Measurements from ENCODE around the gene CDCA8. TPM values are rescaled to one million over a fixed set of nuclear protein-coding genes. Genes with fewer than 3 reads are reported as not detected.

Gene CDCA8
- total RNA-seq, 6 experiments from 2014 or later: 20.3 to 44.3 (median 41.3) TPM

GRCh38 chr1:37672136-37672870 lies 20.0 kb upstream of the CDCA8 start:
- no peak for TF ChIP-seq CTCF (IDR thresholded peaks at IDR 0.05)
- Mint-ChIP-seq H3K9me3 (no peaks in the 10 kb centered on the region), H3K27me3 (ENCODE audit: insufficient read depth) (peaks cover 29% of the 10 kb centered on the region), H3K4me1 (ENCODE audit: low read depth) (no peaks in the 10 kb centered on the region), H3K4me3 (no peak overlapping the region), H3K36me3 (ENCODE audit: low read depth) (no peaks in the 10 kb centered on the region), H3K27ac (no peak overlapping the region)
- no peak for DNase-seq

GRCh38 chr1:37673920-37674319 lies 18.4 kb upstream of the CDCA8 start:
- DNase-seq: no peak
- Mint-ChIP-seq H3K4me1 (ENCODE audit: low read depth) (no peaks in the 10 kb centered on the region), H3K36me3 (ENCODE audit: low read depth) (no peaks in the 10 kb centered on the region), H3K9me3 (no peaks in the 10 kb centered on the region), H3K4me3 (no peak overlapping the region), H3K27me3 (ENCODE audit: insufficient read depth) (peaks cover 27% of the 10 kb centered on the region), H3K27ac (no peak overlapping the region)
- no peak for TF ChIP-seq CTCF (IDR thresholded peaks at IDR 0.05)

GRCh38 chr1:37676281-37677142 lies 15.8 kb upstream of the CDCA8 start:
- H3K4me3 Mint-ChIP-seq: no peak overlapping the region
- no peak for DNase-seq
- H3K4me1 Mint-ChIP-seq (ENCODE audit: low read depth): no peaks in the 10 kb centered on the region

GRCh38 chr1:37677143-37677439 lies 15.2 kb upstream of the CDCA8 start:
- no peak for DNase-seq
- H3K4me3 Mint-ChIP-seq: no peak overlapping the region
- peaks cover 21% of the 10 kb centered on the region for H3K27me3 Mint-ChIP-seq (ENCODE audit: insufficient read depth)

More at GRCh38 chr1:37676281-37677142, 15.8 kb upstream of the CDCA8 start:
- no peaks in the 10 kb centered on the region for H3K9me3 Mint-ChIP-seq
- no peak overlapping the region for H3K27ac Mint-ChIP-seq
- H3K27me3 Mint-ChIP-seq (ENCODE audit: insufficient read depth): peaks cover 23% of the 10 kb centered on the region
- peak; percentile 41 for TF ChIP-seq CTCF (IDR thresholded peaks at IDR 0.05)
- H3K36me3 Mint-ChIP-seq (ENCODE audit: low read depth): peaks cover 5% of the 10 kb centered on the region; the same call in 1 of the 2 replicates

GRCh38 chr1:37677808-37678207 lies 14.5 kb upstream of the CDCA8 start:
- no peak for TF ChIP-seq CTCF (IDR thresholded peaks at IDR 0.05)
- peaks cover 5% of the 10 kb centered on the region; the same call in 1 of the 2 replicates for H3K36me3 Mint-ChIP-seq (ENCODE audit: low read depth)
- DNase-seq: no peak
- H3K9me3 Mint-ChIP-seq: no peaks in the 10 kb centered on the region
- no peaks in the 10 kb centered on the region for H3K4me1 Mint-ChIP-seq (ENCODE audit: low read depth)
- peaks cover 14% of the 10 kb centered on the region for H3K27me3 Mint-ChIP-seq (ENCODE audit: insufficient read depth)
- H3K27ac Mint-ChIP-seq: no peak overlapping the region
- no peak overlapping the region for H3K4me3 Mint-ChIP-seq

More at GRCh38 chr1:37677143-37677439, 15.2 kb upstream of the CDCA8 start:
- H3K4me1 Mint-ChIP-seq (ENCODE audit: low read depth): no peaks in the 10 kb centered on the region
- no peaks in the 10 kb centered on the region for H3K9me3 Mint-ChIP-seq
- no peak overlapping the region for H3K27ac Mint-ChIP-seq
- TF ChIP-seq CTCF (IDR thresholded peaks at IDR 0.05): no peak
- peaks cover 5% of the 10 kb centered on the region; the same call in 1 of the 2 replicates for H3K36me3 Mint-ChIP-seq (ENCODE audit: low read depth)
